Sigmoid colon (tissue), 7 donors: ENCODE data around the gene TMEM37. TPM values are rescaled to one million over a fixed set of nuclear protein-coding genes. Genes with fewer than 3 reads are reported as not detected.

Experiments used
- DNase-seq: peaks from one replicate; pipeline ENCODE4 v3.0.0-alpha.2; 2019
- H3K27ac ChIP-seq, 4 donors: fragments of 200-600 bp; sonication (generic); one replicate each; pipeline ENCODE4 v1.5.1; 2016 to 2019; ENCODE audit warnings: mild to moderate bottlenecking in 1 of 4
- H3K27me3 ChIP-seq, 3 donors: fragments of 200-600 bp; sonication (generic); one replicate each; pipeline ENCODE4 v1.5.1; 2019; ENCODE audit warnings: mild to moderate bottlenecking in 1 of 3
- H3K36me3 ChIP-seq, 4 donors: fragments of 200-600 bp; sonication (generic); one replicate each; pipeline ENCODE4 v1.5.1; 2016 to 2019
- H3K4me1 ChIP-seq, 4 donors: fragments of 200-600 bp; sonication (generic); one replicate each; pipeline ENCODE4 v1.5.1; 2017 to 2019
- H3K4me3 ChIP-seq, 4 donors: fragments of 200-600 bp; sonication (generic); one replicate each; pipeline ENCODE4 v1.5.1; 2017 to 2019; ENCODE audit warnings: mild to moderate bottlenecking in 2 of 4, moderate library complexity in 1 of 4
- H3K9me3 ChIP-seq, 4 donors: fragments of 200-600 bp in 3 of 4; sonication (generic) in 3 of 4; one replicate each; pipeline versions ENCODE4 v1.5.1 to v1.6.1; 2013 to 2019
- EP300 ChIP-seq, 4 donors: sonication (generic); formaldehyde crosslinking; IDR thresholded peaks; one replicate each; pipeline ENCODE4 v1.6.1; 2017; ENCODE audit warnings: antibody characterized with exemption in 4 of 4
- POLR2A ChIP-seq, 2 donors: fragments of 450-650 bp; IDR thresholded peaks; one replicate each; pipeline ENCODE4 v1.6.1; 2016; ENCODE audit warnings: antibody characterized with exemption in 2 of 2, mild to moderate bottlenecking in 2 of 2, moderate library complexity in 2 of 2
- POLR2AphosphoS5 ChIP-seq, 4 donors: sonication (generic); formaldehyde crosslinking; IDR thresholded peaks; one replicate each; pipeline ENCODE4 v1.6.1; 2017; ENCODE audit warnings: antibody characterized with exemption in 4 of 4
- WGBS, 2 donors: extraction: QIAGEN DNeasy Blood & Tissue Kit; methylation state at CpG; one replicate each; pipeline ENCODE4 v1.1.7; 2013; 5-methylcytosine and 5-hydroxymethylcytosine counted together
- intact Hi-C: fragments of 100-400 bp; cut with DNase I; formaldehyde crosslinking; loops from one replicate; pipeline ENCODE4 v1.15.1; 2023
- polyA plus RNA-seq, 3 donors: library from polyadenylated mRNA; stranded (reverse); fragments of 200-250 nt; gene quantifications; one replicate each; pipeline ENCODE4 v1.2.3, GENCODE V29; 2013
- total RNA-seq, 4 donors: library from RNA; depleted of rRNA; stranded (reverse); fragments of >200 nt; gene quantifications; one replicate each; pipeline ENCODE4 v1.1.0, GENCODE V29; 2016
- TF ChIP-seq, protein P1 (sequence below), 4 experiments: fragments of 450-650 bp in 3 of 4; fragments of 200-600 bp in 1 of 4; IDR thresholded peaks; one replicate each; pipeline ENCODE4 v1.5.1; 2016 to 2019; ENCODE audit warnings: antibody characterized with exemption in 4 of 4, mild to moderate bottlenecking in 3 of 4, moderate library complexity in 2 of 4
- donor health status: healthy with polysubstance abuse.
- donor health status: Bipolar disorder and iron deficiency.
- donor health status: healthy.

TMEM37 gene
- total and polyA plus RNA-seq, 7 donors, result 0.55 to 96.9 (median 6.1) TPM

DNA sequence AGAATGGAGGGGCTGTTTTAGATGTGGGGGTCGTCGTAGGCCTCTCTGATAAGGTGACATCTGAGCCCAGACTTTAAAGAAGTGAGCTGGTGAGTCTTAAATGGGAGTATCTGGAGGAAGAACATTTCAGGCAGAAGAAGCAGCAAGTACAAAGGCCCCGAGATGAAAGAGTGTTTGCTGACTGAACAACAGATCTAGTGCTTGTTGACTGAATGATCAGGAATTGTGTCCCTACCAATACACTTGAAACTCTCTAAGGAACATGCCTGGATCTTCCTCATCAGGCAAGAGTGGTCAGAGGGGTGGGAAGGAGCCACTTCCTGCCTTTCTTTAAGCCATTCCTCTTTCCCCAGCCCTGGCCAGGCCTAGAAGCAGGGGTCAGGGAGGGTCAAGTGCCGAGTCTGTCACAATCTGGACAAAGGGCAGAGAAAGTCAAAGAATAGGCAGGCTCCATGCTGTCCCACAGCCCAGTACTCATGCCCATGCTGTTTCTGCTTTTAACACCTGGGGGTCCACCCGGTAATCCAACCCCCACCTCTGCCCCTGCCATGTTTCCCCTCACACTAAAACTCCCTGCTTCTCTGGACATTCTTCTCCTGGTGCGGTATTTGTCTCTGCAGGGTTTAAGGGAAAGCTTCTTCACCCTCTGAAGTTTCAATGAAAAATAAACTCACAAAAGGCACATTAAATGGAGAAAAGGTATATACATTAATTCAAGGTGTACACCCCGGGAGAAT is 3.0 kb upstream of the TMEM37 start:
- WGBS, 2 donors, result 78 to 88% methylated on average over 7 of the region's 7 CpGs

DNA sequence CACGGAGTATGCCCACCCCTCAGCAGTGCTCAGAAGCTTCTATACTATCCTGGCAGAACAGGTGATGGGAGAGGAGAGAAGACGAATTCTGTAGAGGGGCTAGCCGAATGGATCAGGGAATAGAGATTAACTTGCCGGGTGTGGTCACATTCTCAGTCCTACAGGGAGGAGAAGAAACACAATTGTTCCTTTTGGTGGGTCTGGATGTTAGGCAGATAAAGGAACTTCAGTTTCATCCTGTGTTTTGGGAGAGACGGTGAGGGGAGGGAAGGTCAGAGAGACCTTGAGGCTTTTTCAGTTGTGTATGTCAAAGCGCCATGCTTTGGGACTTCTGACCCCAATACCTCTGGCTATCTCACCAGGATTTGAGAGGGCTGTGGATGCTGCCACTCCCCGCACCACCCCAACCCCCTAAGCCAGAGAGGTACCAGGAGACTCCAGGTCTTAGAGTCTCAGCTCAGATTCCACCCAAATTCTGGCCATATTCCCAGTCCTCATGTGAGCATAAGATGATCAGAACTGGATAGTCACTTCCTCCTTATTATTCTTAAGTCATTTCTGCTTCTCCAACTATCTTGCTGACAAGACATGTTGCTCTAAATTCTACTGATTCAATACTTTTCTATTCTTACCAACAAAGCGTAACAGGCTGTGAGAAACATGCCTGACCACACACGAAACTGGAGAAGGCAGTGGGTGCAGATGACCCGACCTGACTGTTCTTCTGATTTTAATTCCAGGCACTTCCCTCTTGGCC is 2.3 kb upstream of the TMEM37 start:
- peaks cover 0 to 4% (median 0%) of the 10 kb centered on the region in 3 donors for H3K27me3 ChIP-seq
- H3K27ac ChIP-seq, result peak overlapping the region in 1 of 4 donors; percentile 32
- no peaks in the 10 kb centered on the region for H3K36me3 ChIP-seq
- TF ChIP-seq POLR2A (IDR thresholded peaks at IDR 0.05) (no peak), POLR2AphosphoS5 (IDR thresholded peaks at IDR 0.05) (peak in 2 of 4 donors; percentile 25 to 30)
- no peak for DNase-seq
- no peak overlapping the region for H3K4me3 ChIP-seq
- WGBS, 2 donors, result 66 to 78% methylated on average over 10 of the region's 10 CpGs
- intact Hi-C loops, result no loop called here
- H3K9me3 ChIP-seq, result no peaks in the 10 kb centered on the region
- H3K4me1 ChIP-seq, result peaks cover 0 to 20% (median 13%) of the 10 kb centered on the region in 4 donors

More for the DNA sequence above, 3.0 kb upstream of the TMEM37 start:
- peak overlapping the region in 1 of 4 donors; percentile 0 for H3K27ac ChIP-seq
- no peak for TF ChIP-seq EP300 (IDR thresholded peaks at IDR 0.05)
- no peak for TF ChIP-seq POLR2A (IDR thresholded peaks at IDR 0.05)
- TF ChIP-seq POLR2AphosphoS5 (IDR thresholded peaks at IDR 0.05), result no peak
- TF ChIP-seq, protein P1, sequence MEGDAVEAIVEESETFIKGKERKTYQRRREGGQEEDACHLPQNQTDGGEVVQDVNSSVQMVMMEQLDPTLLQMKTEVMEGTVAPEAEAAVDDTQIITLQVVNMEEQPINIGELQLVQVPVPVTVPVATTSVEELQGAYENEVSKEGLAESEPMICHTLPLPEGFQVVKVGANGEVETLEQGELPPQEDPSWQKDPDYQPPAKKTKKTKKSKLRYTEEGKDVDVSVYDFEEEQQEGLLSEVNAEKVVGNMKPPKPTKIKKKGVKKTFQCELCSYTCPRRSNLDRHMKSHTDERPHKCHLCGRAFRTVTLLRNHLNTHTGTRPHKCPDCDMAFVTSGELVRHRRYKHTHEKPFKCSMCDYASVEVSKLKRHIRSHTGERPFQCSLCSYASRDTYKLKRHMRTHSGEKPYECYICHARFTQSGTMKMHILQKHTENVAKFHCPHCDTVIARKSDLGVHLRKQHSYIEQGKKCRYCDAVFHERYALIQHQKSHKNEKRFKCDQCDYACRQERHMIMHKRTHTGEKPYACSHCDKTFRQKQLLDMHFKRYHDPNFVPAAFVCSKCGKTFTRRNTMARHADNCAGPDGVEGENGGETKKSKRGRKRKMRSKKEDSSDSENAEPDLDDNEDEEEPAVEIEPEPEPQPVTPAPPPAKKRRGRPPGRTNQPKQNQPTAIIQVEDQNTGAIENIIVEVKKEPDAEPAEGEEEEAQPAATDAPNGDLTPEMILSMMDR (IDR thresholded peaks at IDR 0.05), result no peak
- no peak overlapping the region for H3K4me3 ChIP-seq
- H3K9me3 ChIP-seq, result no peaks in the 10 kb centered on the region
- H3K36me3 ChIP-seq, result no peaks in the 10 kb centered on the region
- H3K4me1 ChIP-seq, result peaks cover 0 to 20% (median 13%) of the 10 kb centered on the region in 4 donors
- DNase-seq, result no peak
- H3K27me3 ChIP-seq, result peaks cover 0 to 4% (median 0%) of the 10 kb centered on the region in 3 donors
- intact Hi-C loops, result no loop called here

DNA sequence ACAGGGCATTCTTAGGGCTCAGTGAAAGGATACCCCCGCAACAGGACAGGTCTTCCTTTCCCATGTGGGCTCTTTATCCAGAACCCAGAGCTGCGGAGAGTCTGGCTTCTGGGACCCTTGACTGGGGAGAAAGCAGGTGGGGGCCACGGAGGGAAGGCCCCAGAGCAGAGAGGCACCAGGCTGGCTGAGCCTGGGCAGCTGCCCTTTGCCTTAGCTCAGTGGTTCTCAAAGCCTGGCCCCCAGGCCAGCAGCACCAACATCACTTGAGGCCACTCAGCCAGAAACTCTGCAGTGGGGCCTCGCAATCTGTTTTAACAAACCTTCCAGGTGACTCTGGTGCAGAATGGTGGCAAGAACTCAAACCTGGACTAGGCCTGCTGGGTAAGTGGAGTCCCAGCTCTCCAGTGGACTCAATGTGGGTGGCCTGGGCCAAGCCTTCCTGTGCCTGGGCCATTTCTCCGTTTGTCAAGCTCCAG is 1.6 kb upstream of the TMEM37 start:
- H3K27me3 ChIP-seq, result peaks cover 0 to 4% (median 0%) of the 10 kb centered on the region in 3 donors
- intact Hi-C loops, result no loop called here
- no peaks in the 10 kb centered on the region for H3K9me3 ChIP-seq
- H3K27ac ChIP-seq, result peak overlapping the region in 2 of 4 donors; percentile 15 to 32
- no peak for DNase-seq
- no peaks in the 10 kb centered on the region for H3K36me3 ChIP-seq
- peaks cover 0 to 20% (median 13%) of the 10 kb centered on the region in 4 donors for H3K4me1 ChIP-seq
- TF ChIP-seq, protein P1 (IDR thresholded peaks at IDR 0.05), result no peak
- 90 to 93% methylated on average over 5 of the region's 5 CpGs for WGBS, 2 donors
- no peak overlapping the region for H3K4me3 ChIP-seq

DNA sequence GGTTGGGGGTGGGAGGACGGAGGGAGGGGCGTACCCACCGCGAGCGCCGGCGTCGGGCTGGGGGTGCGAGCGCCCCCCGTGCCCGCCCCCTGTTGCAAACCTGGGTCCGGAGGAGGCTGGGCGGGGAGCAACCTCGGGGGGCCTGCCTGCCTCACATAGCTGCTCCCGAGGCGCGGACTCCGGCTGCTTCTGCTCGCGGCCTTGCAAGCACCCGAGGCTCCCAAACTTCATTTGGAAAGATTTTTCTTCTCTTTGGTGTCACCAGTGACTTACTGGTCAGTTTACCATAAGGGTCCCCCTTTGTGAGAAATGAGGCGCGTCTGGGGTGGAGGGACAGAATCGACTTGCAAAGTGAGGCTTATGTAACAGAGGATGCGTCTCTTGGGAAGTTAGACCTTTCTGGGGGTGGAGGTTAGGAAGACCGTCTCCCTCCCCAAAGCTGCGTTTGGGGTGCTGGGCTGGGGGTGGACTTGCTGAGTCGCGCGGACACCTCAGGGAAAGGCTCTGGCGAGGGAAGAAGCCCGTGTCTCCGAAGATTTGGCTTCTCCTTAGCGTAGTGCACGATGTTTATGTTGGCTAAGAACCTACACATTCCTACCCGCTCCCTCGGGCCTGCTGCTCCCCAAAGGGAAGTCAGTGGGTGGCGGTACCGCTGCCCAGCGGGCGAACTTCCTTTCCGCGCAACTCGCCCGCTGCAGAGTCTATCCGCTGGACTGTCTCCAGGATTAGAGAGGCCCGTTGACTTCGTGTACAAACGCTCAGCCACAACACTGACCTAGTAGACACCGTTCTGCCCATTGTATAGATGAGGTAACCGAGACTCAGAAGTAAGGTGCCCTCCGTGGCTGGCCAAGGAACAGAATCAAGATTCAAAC is 559 bp downstream of the TMEM37 start:
- no peaks in the 10 kb centered on the region for H3K36me3 ChIP-seq
- TF ChIP-seq POLR2AphosphoS5 (IDR thresholded peaks at IDR 0.05) (peak in 1 of 4 donors; percentile 30), EP300 (IDR thresholded peaks at IDR 0.05) (no peak), POLR2A (IDR thresholded peaks at IDR 0.05) (no peak)
- TF ChIP-seq, protein P1 (IDR thresholded peaks at IDR 0.05), result no peak
- DNase-seq, result peak; percentile 77
- intact Hi-C loops, result no loop called here
- peak overlapping the region; percentile 31 to 60 (median 52) for H3K4me3 ChIP-seq
- H3K27ac ChIP-seq, result peak overlapping the region; percentile 32 to 62 (median 45)
- 15 to 17% methylated on average over 53 of the region's 53 CpGs for WGBS, 2 donors
- H3K4me1 ChIP-seq, result peaks cover 0 to 20% (median 13%) of the 10 kb centered on the region in 4 donors
- H3K27me3 ChIP-seq, result peaks cover 0 to 4% (median 0%) of the 10 kb centered on the region in 3 donors
- no peaks in the 10 kb centered on the region for H3K9me3 ChIP-seq
